ENCODE results near the gene VSNL1.

VSNL1 gene

DNA sequence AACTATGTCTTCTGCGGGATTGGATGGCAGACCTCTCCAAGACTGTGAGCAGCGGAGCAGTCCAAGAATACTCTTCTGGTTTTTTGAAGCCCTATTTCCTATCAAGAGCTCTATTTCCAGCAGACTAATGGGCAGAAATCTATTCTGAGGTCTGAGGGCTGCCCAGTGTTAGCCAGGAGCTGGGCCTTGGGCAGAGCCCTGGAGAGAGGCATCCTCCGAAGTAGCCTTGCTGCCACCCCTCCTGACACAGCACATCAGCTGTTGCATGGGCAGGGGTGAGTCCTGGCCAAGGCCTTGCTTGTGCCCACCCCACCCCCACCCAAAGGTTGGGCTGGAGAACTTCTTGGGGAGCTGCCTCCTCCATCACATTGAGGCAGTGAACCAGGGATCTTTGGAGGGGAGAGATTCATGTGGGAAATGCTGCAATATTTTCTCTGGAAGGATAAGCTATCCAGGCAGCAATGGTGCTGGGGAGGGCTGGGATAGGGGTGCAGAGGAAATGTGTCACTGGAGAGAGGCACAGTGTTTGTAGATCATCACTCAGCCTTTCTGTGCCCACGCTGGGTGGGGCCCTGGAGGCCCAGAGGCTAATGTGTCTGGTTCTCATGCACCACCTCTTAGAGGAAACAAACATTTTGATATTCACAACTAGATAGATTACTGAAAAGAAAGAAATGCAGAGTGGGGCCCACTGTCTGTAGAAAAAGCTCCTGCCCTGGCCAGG, 104.7 kb downstream of the VSNL1 start:
- DNase-seq (ENCODE audit: low read depth in 2 of 2) = no peak

DNA sequence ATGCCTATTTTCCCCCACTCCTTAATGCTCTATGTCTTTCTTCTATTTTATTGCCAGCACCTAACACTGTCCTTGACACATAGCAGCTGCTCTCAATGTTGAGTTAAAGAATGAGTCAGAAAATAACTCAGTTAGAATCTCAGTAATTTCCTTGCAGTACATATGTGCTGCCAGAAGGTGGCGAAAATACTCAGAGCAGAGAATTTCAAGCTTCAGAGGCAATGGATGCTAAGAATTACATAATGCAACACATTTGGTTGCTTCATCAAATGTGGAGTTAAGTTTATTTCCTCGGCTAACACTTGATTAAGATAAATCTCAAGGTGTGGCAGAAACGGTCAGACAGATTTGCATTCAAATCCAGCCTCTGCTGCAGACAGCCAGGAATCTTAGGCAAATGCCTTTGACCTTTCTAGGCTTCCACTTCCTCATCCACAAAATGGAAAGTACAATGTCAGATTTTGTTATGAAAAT, 105.6 kb downstream of the VSNL1 start:
- no peak for DNase-seq (ENCODE audit: low read depth in 2 of 2)

- DNase-seq (ENCODE audit: low read depth in 2 of 2) = no peak
Measured at GRCh38 chr2:17646838-17647701, 106.6 kb downstream of the VSNL1 start.

- no peak for DNase-seq (ENCODE audit: low read depth in 2 of 2)
Measured at GRCh38 chr2:17648581-17648980, 108.1 kb downstream of the VSNL1 start.

GRCh38 chr2:17649026-17649425, 108.5 kb downstream of the VSNL1 start:
- no peak for DNase-seq (ENCODE audit: low read depth in 2 of 2)

- DNase-seq (ENCODE audit: low read depth in 2 of 2) = no peak
Measured at GRCh38 chr2:17652681-17653394, 112.3 kb downstream of the VSNL1 start.

- no peak for DNase-seq (ENCODE audit: low read depth in 2 of 2)
Measured at GRCh38 chr2:17657759-17658158, 117.3 kb downstream of the VSNL1 start.

- DNase-seq (ENCODE audit: low read depth in 2 of 2) = no peak
Measured at GRCh38 chr2:17658251-17658843, 117.9 kb downstream of the VSNL1 start.

DNA sequence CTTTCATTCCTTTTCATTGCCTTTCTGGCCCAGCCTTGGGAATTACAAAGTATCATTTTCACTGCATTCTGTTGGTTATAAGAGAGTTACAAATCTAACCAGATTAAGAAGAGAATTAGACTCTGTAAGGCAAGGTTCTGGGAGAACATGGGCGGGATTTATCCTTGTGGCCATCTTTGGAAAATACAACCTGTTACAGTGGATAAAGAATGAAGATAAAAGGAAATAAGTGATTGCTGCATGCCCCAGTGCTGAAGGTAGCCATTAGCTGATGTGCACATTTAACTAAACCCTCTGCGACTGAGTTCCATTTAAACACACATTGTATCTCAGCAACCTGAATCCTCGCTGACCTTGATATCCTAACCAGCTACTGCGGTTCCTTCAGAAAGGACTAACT, 119.7 kb downstream of the VSNL1 start:
- no peak for DNase-seq (ENCODE audit: low read depth in 2 of 2)

- DNase-seq (ENCODE audit: low read depth in 2 of 2) = no peak
Measured at GRCh38 chr2:17661460-17661859, 121.0 kb downstream of the VSNL1 start.

DNA sequence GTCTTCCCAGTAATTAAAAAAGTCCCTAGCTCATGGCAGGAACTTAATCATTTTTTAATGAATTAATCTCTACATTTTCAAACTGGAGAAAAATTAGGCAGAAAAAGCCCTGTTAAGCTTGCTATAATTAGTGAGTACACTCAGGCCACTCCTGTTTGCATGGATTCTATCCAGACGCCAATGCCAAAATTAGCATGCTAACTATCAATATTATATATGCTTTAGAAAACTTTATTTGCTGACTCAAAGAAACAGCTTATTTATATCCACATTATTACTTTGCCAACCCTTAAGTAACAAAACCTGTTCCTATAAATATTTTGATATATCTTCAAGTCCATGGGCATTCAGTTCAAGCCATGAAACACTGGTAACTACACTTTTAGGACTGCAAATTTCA, 122.2 kb downstream of the VSNL1 start:
- no peak for DNase-seq (ENCODE audit: low read depth in 2 of 2)

DNA sequence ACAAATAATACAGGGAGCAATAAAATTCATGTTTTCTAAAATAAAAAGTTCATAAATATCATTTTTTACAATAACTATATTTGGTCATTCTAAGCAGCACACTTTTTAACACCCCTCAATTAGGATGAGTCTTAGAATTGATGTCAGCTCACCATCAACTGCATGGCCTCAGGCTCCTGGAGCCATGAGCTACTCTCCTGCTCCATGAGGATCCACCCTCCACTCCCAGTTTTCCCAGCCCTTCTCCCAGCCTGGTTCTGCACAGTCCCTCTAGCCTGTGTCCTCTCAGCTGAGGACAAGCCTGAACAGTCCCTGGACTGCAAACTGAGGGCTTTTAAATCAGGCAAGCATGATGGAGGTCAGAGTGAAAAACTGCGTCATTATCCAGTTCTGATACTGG, 124.0 kb downstream of the VSNL1 start:
- no peak for DNase-seq (ENCODE audit: low read depth in 2 of 2)

- DNase-seq (ENCODE audit: low read depth in 2 of 2) = no peak
Measured at GRCh38 chr2:17667898-17668297, 127.4 kb downstream of the VSNL1 start.

DNA sequence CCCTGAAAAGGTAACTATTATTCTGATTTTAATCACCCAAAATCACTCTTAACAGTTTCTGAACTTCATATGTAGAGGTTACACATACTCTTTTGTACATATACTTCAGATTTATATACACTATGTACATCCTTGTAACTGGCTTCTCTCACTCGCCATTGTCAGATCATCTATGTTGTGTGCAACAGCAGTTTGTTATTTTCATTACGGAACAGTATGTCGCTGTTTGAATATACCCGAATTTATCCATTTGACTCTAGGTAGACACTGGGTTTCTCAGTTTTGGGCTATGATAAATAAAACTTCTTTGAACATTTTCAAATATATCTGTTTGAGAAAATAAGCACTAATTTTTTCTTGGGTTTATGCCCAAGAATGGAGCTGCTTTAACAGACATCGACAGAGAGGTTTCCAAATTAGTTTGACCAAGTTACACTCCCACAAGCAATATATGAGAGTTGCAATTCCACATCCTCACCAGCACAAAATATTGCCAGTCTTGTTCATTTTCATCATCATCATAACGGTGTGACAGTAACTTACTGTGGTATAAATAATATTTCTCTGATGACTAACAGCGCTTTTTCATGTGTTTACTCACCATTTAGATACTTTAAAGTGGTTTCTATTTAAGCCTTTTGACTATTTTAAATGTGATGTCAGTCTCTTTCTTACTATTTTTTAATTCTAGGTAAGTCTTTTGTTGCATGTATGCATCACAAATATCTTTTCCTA, 132.3 kb downstream of the VSNL1 start:
- DNase-seq (ENCODE audit: low read depth in 2 of 2) = no peak

- no peak for DNase-seq (ENCODE audit: low read depth in 2 of 2)
Measured at GRCh38 chr2:17674817-17675216, 134.3 kb downstream of the VSNL1 start.

DNA sequence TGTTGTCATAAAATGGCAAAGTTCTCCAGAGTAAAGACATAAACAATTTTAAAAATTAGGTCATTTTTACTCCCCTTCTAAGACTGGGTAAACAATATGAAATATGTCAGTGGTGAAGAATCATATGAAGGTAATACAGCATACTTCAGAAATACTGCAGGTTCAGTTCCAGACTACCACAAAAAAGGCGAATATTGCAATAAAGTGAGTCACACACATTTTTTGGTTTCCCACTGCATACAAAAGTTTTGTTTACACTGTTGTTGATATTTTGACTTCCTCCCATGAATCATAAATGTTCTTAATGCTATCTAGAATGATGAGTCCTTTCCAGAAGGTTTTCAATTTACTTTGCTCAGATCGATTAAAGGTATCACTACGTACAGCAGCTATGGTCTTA, 139.6 kb downstream of the VSNL1 start:
- no peak for DNase-seq (ENCODE audit: low read depth in 2 of 2)

- no peak for DNase-seq (ENCODE audit: low read depth in 2 of 2)
Measured at GRCh38 chr2:17682098-17682857, 141.8 kb downstream of the VSNL1 start.

GRCh38 chr2:17683981-17684380, 143.5 kb downstream of the VSNL1 start:
- no peak for DNase-seq (ENCODE audit: low read depth in 2 of 2)

- no peak for DNase-seq (ENCODE audit: low read depth in 2 of 2)
Measured at GRCh38 chr2:17688600-17688999, 148.1 kb downstream of the VSNL1 start.

DNA sequence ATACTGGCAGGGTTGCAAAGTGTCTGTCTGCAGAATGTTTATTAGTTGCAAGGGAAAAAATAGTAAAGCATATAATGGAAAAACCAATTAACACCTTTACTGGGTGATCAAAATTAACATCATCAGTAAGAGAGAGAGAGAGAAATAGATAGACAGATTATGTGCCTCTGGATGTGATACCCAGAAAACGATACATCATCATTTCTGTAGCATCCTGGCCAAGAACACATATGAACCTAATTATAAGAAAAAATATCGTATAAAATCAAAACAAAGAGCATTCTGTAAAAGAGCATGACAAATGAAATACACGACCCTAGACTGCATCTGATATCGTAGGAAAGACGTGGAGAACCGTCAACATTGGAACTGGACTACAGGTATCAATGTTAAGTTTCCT, 148.5 kb downstream of the VSNL1 start:
- DNase-seq (ENCODE audit: low read depth in 2 of 2) = no peak

DNA sequence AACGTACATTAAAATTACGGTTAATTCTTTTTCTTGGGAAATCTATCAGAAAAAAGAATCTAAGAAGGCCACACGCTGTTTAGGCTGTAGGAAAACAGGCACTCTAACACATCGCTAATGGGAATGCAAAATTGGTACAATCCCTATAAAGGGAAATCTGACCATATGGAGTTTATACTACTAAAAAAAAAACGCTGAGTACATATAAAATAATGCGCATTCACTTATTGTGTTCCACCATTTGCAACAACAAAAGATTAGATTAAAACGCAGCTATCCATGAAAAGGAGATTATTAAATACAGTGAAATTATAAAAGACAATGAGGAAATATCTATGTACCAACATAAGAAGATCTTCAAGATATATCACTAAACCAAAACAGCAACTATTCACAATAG, 150.3 kb downstream of the VSNL1 start:
- no peak for DNase-seq (ENCODE audit: low read depth in 2 of 2)
